GM12878 (cell line): ENCODE results near the gene PDE6B. TPM values are rescaled to one million over a fixed set of nuclear protein-coding genes. Genes with fewer than 3 reads are reported as not detected.

Source experiments
- ATAC-seq: fragments of 200-7000 bp; cut with Tn5 transposase; 3 replicates; pipeline ENCODE4 v1.9.1; 2020; ENCODE audit warnings: mild to moderate bottlenecking, moderate library complexity
- BruUV-seq: library from RNA; stranded (reverse); fragments of 400-500 nt; replicated peaks from 2 replicates; lab custom pipeline; 2021; lab: Mats Ljungman, UMichigan
- CTCF ChIA-PET: fragments of 300-600 bp; sonication (Branson Sonifier 250); formaldehyde crosslinking; extraction: SDS; loops from one replicate; lab custom pipeline; 2021; ENCODE audit warnings: inconsistent platforms; lab: Yijun Ruan, JAX
- POLR2A ChIA-PET: fragments of 350-600 bp; formaldehyde crosslinking; extraction: SDS; loops from one replicate; lab custom pipeline; 2021; ENCODE audit warnings: inconsistent platforms; lab: Charles Lee
- RAD21 ChIA-PET: fragments of 300-600 bp; sonication (Branson Sonifier 250); formaldehyde crosslinking; loops from one replicate; lab custom pipeline; 2023; ENCODE audit warnings: antibody characterized with exemption; ENCODE audit not compliant: unreplicated experiment; lab: Charles Lee
- SMC1A ChIA-PET: fragments of 300-600 bp; sonication (Branson Sonifier 250); formaldehyde crosslinking; loops from one replicate; lab custom pipeline; 2023; ENCODE audit not compliant: unreplicated experiment, uncharacterized antibody; lab: Charles Lee
- DNase-seq: peaks from one replicate; pipeline ENCODE4 v3.0.0-alpha.2; 2011; ENCODE audit warnings: low read depth, low spot score
- FAIRE-seq: peaks from 3 replicates; lab custom pipeline; 2011; peaks lifted over from hg19 to GRCh38; lab: Jason Lieb, UNC
- H2AFZ ChIP-seq: 2 replicates; pipeline ENCODE4 v1.6.0; 2011; ENCODE audit warnings: low read depth, low read length, control low read depth; ENCODE audit not compliant: control insufficient read depth
- H3K27ac ChIP-seq: 2 replicates; pipeline ENCODE4 v1.5.1; 2011; ENCODE audit warnings: control low read depth; ENCODE audit not compliant: control insufficient read depth, insufficient read depth
- H3K27me3 ChIP-seq, 2 experiments: replicated peaks in 1 of 2; 2 replicates each; pipeline versions ENCODE4 v1.6.0 to v1.6.1; 2011; ENCODE audit warnings: low read length in 1 of 2; ENCODE audit not compliant: control insufficient read depth in 2 of 2, insufficient read depth in 2 of 2
- H3K36me3 ChIP-seq, 2 experiments: 2 replicates each; pipeline ENCODE4 v1.5.1; 2011; ENCODE audit warnings: low read length in 1 of 2; ENCODE audit not compliant: control insufficient read depth in 2 of 2, insufficient read depth in 2 of 2
- H3K4me1 ChIP-seq: 2 replicates; pipeline ENCODE4 v1.6.1; 2011; ENCODE audit warnings: mild to moderate bottlenecking, low read length, moderate library complexity, mixed read lengths; ENCODE audit not compliant: control insufficient read depth, insufficient read depth
- H3K4me2 ChIP-seq: 2 replicates; pipeline ENCODE4 v1.6.0; 2011; ENCODE audit warnings: control low read depth; ENCODE audit not compliant: control insufficient read depth, insufficient read depth
- H3K4me3 ChIP-seq: fragments of 200-600 bp; sonication (generic); 2 replicates; pipeline ENCODE4 v1.5.1; 2016
- H3K79me2 ChIP-seq: 2 replicates; pipeline ENCODE4 v1.6.0; 2011; ENCODE audit warnings: low read length; ENCODE audit not compliant: control insufficient read depth, insufficient read depth
- H3K9ac ChIP-seq: 2 replicates; pipeline ENCODE4 v1.8.0; 2011; ENCODE audit warnings: low read length, control low read depth, mixed read lengths; ENCODE audit not compliant: control insufficient read depth, insufficient read depth
- H3K9me3 ChIP-seq: replicated peaks from 3 replicates; pipeline ENCODE4 v1.5.1; 2011; ENCODE audit warnings: mild to moderate bottlenecking, low read length; ENCODE audit not compliant: control insufficient read depth, insufficient read depth
- H4K20me1 ChIP-seq: 2 replicates; pipeline ENCODE4 v1.6.0; 2011; ENCODE audit not compliant: control insufficient read depth, insufficient read depth
- ATF3 ChIP-seq: IDR thresholded peaks from 2 replicates; pipeline ENCODE4 v1.6.1; 2011; ENCODE audit warnings: low read depth, mild to moderate bottlenecking, low read length, moderate library complexity, borderline replicate concordance; ENCODE audit errors: extremely low read depth
- CBX5 ChIP-seq: sonication (generic); IDR thresholded peaks from 2 replicates; pipeline ENCODE4 v1.6.1; 2016; ENCODE audit warnings: low read depth, moderate library complexity, mild to moderate bottlenecking, inconsistent platforms
- CEBPB ChIP-seq, 2 experiments: fragments of 150-350 bp in 1 of 2; IDR thresholded peaks; 2 replicates each; pipeline ENCODE4 v1.6.1; 2012 to 2014; ENCODE audit warnings: low read depth in 2 of 2, low read length in 2 of 2, borderline replicate concordance in 1 of 2, inconsistent platforms in 1 of 2
- CTCF ChIP-seq, 3 experiments: IDR thresholded peaks in 2 of 3; conservative IDR thresholded peaks in 1 of 3; 2 replicates each; pipeline ENCODE4 v1.5.1; 2011; ENCODE audit warnings: low read depth in 3 of 3, low read length in 3 of 3, mild to moderate bottlenecking in 3 of 3, control low read depth in 2 of 3, moderate library complexity in 2 of 3, inconsistent platforms in 1 of 3, mixed read lengths in 1 of 3; ENCODE audit not compliant: control insufficient read depth in 2 of 3, insufficient read depth in 1 of 3; ENCODE audit errors: extremely low read depth in 1 of 3
- HCFC1 ChIP-seq: fragments of 150-350 bp; IDR thresholded peaks from 2 replicates; pipeline ENCODE4 v1.6.1; 2014; ENCODE audit warnings: low read length
- RAD51 ChIP-seq: fragments of 450-650 bp; IDR thresholded peaks from 2 replicates; pipeline ENCODE4 v1.6.1; 2016; ENCODE audit warnings: moderate library complexity, mild to moderate bottlenecking, inconsistent platforms
- SMAD1 ChIP-seq: fragments of 450-650 bp; IDR thresholded peaks from 2 replicates; pipeline ENCODE4 v1.6.1; 2018; ENCODE audit warnings: mild to moderate bottlenecking, low read depth; ENCODE audit not compliant: partially characterized antibody
- SMAD5 ChIP-seq: IDR thresholded peaks from 2 replicates; pipeline ENCODE4 v1.6.1; 2016; ENCODE audit warnings: antibody characterized with exemption, low read depth
- SPI1 ChIP-seq: IDR thresholded peaks from 2 replicates; pipeline ENCODE4 v1.6.1; 2011; ENCODE audit warnings: low read depth, mild to moderate bottlenecking, low read length, moderate library complexity, borderline replicate concordance; ENCODE audit not compliant: insufficient read depth
- USF1 ChIP-seq: IDR thresholded peaks from 2 replicates; pipeline ENCODE4 v1.6.1; 2011; ENCODE audit warnings: borderline replicate concordance, low read depth, mild to moderate bottlenecking, moderate library complexity, mixed read lengths, low read length; ENCODE audit not compliant: insufficient read depth; ENCODE audit errors: extremely low read length
- ZBTB33 ChIP-seq: fragments of 450-650 bp; IDR thresholded peaks from 2 replicates; pipeline ENCODE4 v1.6.1; 2017; ENCODE audit warnings: mild to moderate bottlenecking
- ZNF384 ChIP-seq: IDR thresholded peaks from 2 replicates; pipeline ENCODE4 v1.6.1; 2012; ENCODE audit warnings: low read depth, mild to moderate bottlenecking, low read length, improper control_type of control experiment, borderline replicate concordance
- whole genome bisulfite sequencing: methylation state at CpG from one replicate; pipeline ENCODE4 v1.1.6; 2016; ENCODE audit warnings: low lambda C conversion rate; ENCODE audit not compliant: insufficient replicate concordance, insufficient coverage; ENCODE audit errors: missing lambda C conversion rate; 5-methylcytosine and 5-hydroxymethylcytosine counted together
- in situ Hi-C: fragments of 300-500 bp; cut with MboI; formaldehyde crosslinking; loops from 9 replicates; pipeline ENCODE4 v1.14.3; 2018; ENCODE audit warnings: mixed read lengths
- intact Hi-C: fragments of 100-400 bp; cut with micrococcal nuclease; formaldehyde crosslinking; loops from one replicate; pipeline ENCODE4 v1.14.2; 2022; ENCODE audit not compliant: unreplicated experiment
- polyA plus RNA-seq, 11 experiments: library from polyadenylated mRNA; depleted of rRNA in 4 of 11; unstranded in 6 of 11; stranded (reverse) in 5 of 11; fragments of >200 nt; fragmentation: Nextera tagmentation in 4 of 11; fragmentation: Illumina TruSeq in 1 of 11; extraction: Ambion mirVana in 4 of 11; extraction: Trizol in 1 of 11; gene quantifications; 1 replicate in 1 of 11; 2 replicates in 10 of 11; pipeline versions ENCODE4 v1.2.1 to v1.2.3, GENCODE V29; 2011 to 2016; ENCODE audit warnings: inconsistent platforms in 2 of 11, missing spikeins in 2 of 11, low read depth in 1 of 11
- total RNA-seq, 4 experiments: library from RNA; depleted of rRNA in 3 of 4; stranded (reverse); fragments of >200 nt in 3 of 4; fragmentation: Illumina TruSeq in 1 of 4; extraction: Trizol in 1 of 4; gene quantifications; 2 replicates each; pipeline versions ENCODE4 v1.2.1 to v1.2.3, GENCODE V29; 2013 to 2021

The PDE6B gene
- total and polyA plus RNA-seq, 10 of the 15 experiments (the other 5 are each of a cell fraction or from before 2014, with no cell fraction given): 2.6 to 6.4 (median 3.8) TPM

DNA sequence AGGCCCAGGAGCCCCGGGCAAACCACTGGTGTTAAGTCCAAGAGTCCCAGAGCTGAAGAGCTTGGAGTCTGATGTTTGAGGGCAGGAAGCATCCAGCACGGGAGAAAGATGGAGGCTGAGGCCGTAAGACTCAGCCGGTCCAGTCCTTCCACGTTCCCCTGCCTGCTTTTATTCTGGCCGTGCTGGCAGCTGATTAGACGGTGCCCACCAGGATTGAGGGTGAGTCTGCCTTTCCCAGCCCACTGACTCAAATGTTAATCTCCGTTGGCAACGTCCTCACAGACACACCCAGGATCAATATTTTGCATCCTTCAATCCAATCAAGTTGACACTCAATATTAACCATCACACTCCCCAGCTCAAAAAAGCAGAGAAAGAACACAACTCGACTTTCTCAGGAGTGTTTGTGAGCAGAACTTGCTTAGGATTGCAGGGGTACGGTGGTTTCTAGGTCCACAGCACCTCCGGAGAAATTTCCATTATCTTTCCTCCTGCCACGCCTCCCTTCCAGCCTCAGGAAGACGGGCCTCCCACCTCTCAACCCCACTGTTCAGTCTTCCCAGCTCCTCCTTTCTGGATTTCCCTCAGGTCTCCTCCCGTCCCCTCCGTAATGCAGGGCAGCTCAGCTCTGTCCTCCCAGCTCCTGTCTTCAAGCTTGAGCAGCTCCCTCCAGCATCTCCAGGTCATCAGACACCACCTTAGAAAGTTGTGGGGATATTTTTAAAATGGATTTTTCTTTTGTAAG lies 36.0 kb upstream of the PDE6B start:
- Histone ChIP-seq H3K4me1 (no peaks in the 10 kb centered on the region), H3K27me3 (no peaks in the 10 kb centered on the region), H2AFZ (no peak overlapping the region), H3K4me2 (no peak overlapping the region), H3K79me2 (no peaks in the 10 kb centered on the region), H3K9ac (no peak overlapping the region), H4K20me1 (no peaks in the 10 kb centered on the region), H3K36me3 (no peaks in the 10 kb centered on the region), H3K9me3 (no peaks in the 10 kb centered on the region; the same call in 2 of the 3 replicates), H3K27ac (no peak overlapping the region), H3K4me3 (no peak overlapping the region)
- in situ Hi-C loops: no loop called here
- intact Hi-C loops: no loop called here
- ChIA-PET CTCF (no interaction called here), SMC1A (no interaction called here), RAD21 (no interaction called here), POLR2A (no interaction called here)
- no peak for DNase-seq
- BruUV-seq: no TSS peak
- no peak for ATAC-seq
- WGBS: 51% methylated on average over 14 of the region's 16 CpGs
- TF ChIP-seq SMAD5: no peak
- TF ChIP-seq SMAD1: no peak
- TF ChIP-seq HCFC1: no peak
- TF ChIP-seq ATF3: no peak
- no peak for TF ChIP-seq USF1
- no peak for TF ChIP-seq CTCF (IDR thresholded peaks at IDR 0.05 in 2 of 3, conservative IDR thresholded peaks at IDR 0.05 in 1 of 3; ENCODE audit: control insufficient read depth in 2 of 3, extremely low read depth in 1 of 3, insufficient read depth in 1 of 3, low read depth in 3 of 3, low read length in 3 of 3)
- no peak for TF ChIP-seq RAD51
- no peak for TF ChIP-seq ZBTB33
- TF ChIP-seq CBX5: no peak
- TF ChIP-seq ZNF384: no peak
- TF ChIP-seq CEBPB (IDR thresholded peaks at IDR 0.05; ENCODE audit: borderline replicate concordance in 1 of 2, low read depth in 2 of 2, low read length in 2 of 2): no peak
- TF ChIP-seq SPI1: no peak
- no peak for FAIRE-seq
